Caco-2 (cell line): Measurements from ENCODE around the gene SMKR1. TPM values are rescaled to one million over a fixed set of nuclear protein-coding genes. Genes with fewer than 3 reads are reported as not detected.

Source experiments
- BruUV-seq: library from RNA; stranded (reverse); fragments of 400-500 nt; replicated peaks from 2 replicates; lab custom pipeline; 2021; lab: Mats Ljungman, UMichigan
- CTCF ChIA-PET: fragments of 300-600 bp; sonication (Branson Sonifier 250); formaldehyde crosslinking; loops from one replicate; lab custom pipeline; 2022; ENCODE audit warnings: antibody characterized with exemption; lab: Charles Lee
- POLR2A ChIA-PET: fragments of 300-600 bp; sonication (Branson Sonifier 250); formaldehyde crosslinking; loops from one replicate; lab custom pipeline; 2022; ENCODE audit warnings: antibody characterized with exemption; lab: Charles Lee
- DNase-seq, 2 experiments: peaks; one replicate each; pipeline versions ENCODE4 v3.0.0 to v3.0.0-alpha.2; 2020 to 2022
- H3K27me3 ChIP-seq: replicated peaks from 2 replicates; pipeline ENCODE4 v1.6.0; 2011; ENCODE audit warnings: low read length; ENCODE audit not compliant: control insufficient read depth, insufficient read depth
- H3K36me3 ChIP-seq: 2 replicates; pipeline ENCODE4 v1.5.1; 2011; ENCODE audit warnings: low read length; ENCODE audit not compliant: control insufficient read depth, insufficient read depth
- H3K4me1 ChIP-seq: fragments of 250-450 bp; sonication (Bioruptor Pico); 2 replicates; pipeline ENCODE4 v1.5.1; 2020; ENCODE audit warnings: mild to moderate bottlenecking
- H3K4me3 ChIP-seq: 2 replicates; pipeline ENCODE4 v1.5.1; 2011; ENCODE audit warnings: low read depth, mild to moderate bottlenecking, control low read depth, low read length
- H3K9me3 ChIP-seq: fragments of 250-450 bp; sonication (Bioruptor Pico); 2 replicates; pipeline ENCODE4 v1.5.1; 2020; ENCODE audit warnings: mild to moderate bottlenecking, moderate library complexity
- H3K27ac Mint-ChIP-seq: one replicate; pipeline ENCODE4 v1.8.0; 2022; ENCODE audit warnings: mixed read lengths; ENCODE audit not compliant: unreplicated experiment
- H3K27me3 Mint-ChIP-seq: one replicate; pipeline ENCODE4 v1.8.0; 2022; ENCODE audit warnings: mixed read lengths; ENCODE audit not compliant: insufficient read depth, unreplicated experiment
- H3K36me3 Mint-ChIP-seq: one replicate; pipeline ENCODE4 v1.8.0; 2022; ENCODE audit warnings: mild to moderate bottlenecking, mixed read lengths; ENCODE audit not compliant: insufficient read depth, unreplicated experiment
- H3K4me1 Mint-ChIP-seq: one replicate; pipeline ENCODE4 v1.8.0; 2022; ENCODE audit warnings: low read depth, mixed read lengths; ENCODE audit not compliant: unreplicated experiment
- H3K4me3 Mint-ChIP-seq: one replicate; pipeline ENCODE4 v1.8.0; 2022; ENCODE audit warnings: mild to moderate bottlenecking, moderate library complexity, mixed read lengths; ENCODE audit not compliant: unreplicated experiment
- H3K9me3 Mint-ChIP-seq: one replicate; pipeline ENCODE4 v1.8.0; 2022; ENCODE audit warnings: mixed read lengths; ENCODE audit not compliant: unreplicated experiment
- CTCF ChIP-seq, 2 experiments: fragments of 200-600 bp in 1 of 2; IDR thresholded peaks; 1 replicate in 1 of 2; 2 replicates in 1 of 2; pipeline versions ENCODE4 v1.5.1 to v1.8.0; 2011 to 2022; ENCODE audit warnings: antibody characterized with exemption in 1 of 2, control low read depth in 1 of 2, inconsistent platforms in 1 of 2, low read depth in 1 of 2, low read length in 1 of 2, mild to moderate bottlenecking in 1 of 2, moderate library complexity in 1 of 2; ENCODE audit not compliant: insufficient read depth in 1 of 2, severe bottlenecking in 1 of 2, unreplicated experiment in 1 of 2
- intact Hi-C: fragments of 100-400 bp; cut with micrococcal nuclease; formaldehyde crosslinking; loops from one replicate; pipeline ENCODE4 v1.10.0; 2022; ENCODE audit not compliant: unreplicated experiment
- total RNA-seq: library from RNA; stranded (reverse); gene quantifications from 2 replicates; pipeline ENCODE4 v1.2.3, GENCODE V29; 2022

Gene SMKR1
- total RNA-seq, 1 experiment from 2014 or later: not detected

DNA sequence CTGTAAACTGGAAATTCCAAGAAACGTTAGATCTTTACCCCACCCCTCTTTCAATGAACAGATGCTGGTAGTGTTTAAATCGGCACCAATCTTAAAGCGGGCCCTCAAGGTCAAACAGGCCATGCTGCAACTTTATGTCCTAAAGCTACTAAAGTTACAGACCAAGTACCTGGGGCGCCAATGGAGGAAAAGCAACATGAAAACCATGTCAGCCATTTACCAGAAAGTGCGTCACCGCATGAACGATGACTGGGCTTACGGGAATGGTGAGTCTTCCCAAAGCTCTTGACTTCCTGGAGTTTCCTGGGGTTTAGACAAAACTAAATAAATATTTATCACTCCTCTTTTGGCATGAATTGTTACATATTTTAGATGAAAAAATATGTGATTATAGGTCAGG lies 19.6 kb upstream of the SMKR1 start:
- no peak for TF ChIP-seq CTCF (IDR thresholded peaks at IDR 0.05; ENCODE audit: insufficient read depth in 1 of 2, low read depth in 1 of 2, low read length in 1 of 2, severe bottlenecking in 1 of 2, unreplicated experiment in 1 of 2)
- Histone ChIP-seq H3K9me3 (no peaks in the 10 kb centered on the region), H3K27me3 (no peaks in the 10 kb centered on the region), H3K36me3 (no peaks in the 10 kb centered on the region), H3K4me3 (no peak overlapping the region), H3K4me1 (no peaks in the 10 kb centered on the region)
- DNase-seq: no peak
- ChIA-PET CTCF (no interaction called here), POLR2A (no interaction called here)
- no peaks in the 10 kb centered on the region for H3K9me3 Mint-ChIP-seq
- BruUV-seq: no TSS peak
- no peaks in the 10 kb centered on the region for H3K27me3 Mint-ChIP-seq
- no peaks in the 10 kb centered on the region for H3K36me3 Mint-ChIP-seq
- no peak overlapping the region for H3K4me3 Mint-ChIP-seq
- H3K27ac Mint-ChIP-seq: no peak overlapping the region
- H3K4me1 Mint-ChIP-seq: no peaks in the 10 kb centered on the region
- intact Hi-C loops: no loop called here

DNA sequence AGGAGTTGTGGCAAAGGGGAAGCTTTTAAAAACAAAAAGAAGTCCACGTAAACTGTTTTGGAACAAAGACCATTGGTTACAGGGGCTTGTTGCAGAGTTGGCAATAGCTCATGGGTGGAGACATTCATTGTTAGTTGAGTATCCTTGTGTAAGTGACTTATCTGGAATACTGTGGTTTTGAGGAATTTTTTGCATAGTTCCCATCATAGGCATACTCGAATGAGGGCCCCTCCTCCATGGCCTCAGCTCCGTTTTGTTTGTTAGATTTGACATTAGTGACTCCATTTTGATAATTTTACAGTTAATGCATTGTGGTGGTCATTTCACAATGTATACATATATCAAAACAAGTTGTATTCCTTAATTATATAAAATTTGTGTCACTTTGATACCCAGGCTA lies 12.8 kb upstream of the SMKR1 start:
- Mint-ChIP-seq H3K36me3 (no peaks in the 10 kb centered on the region), H3K9me3 (no peaks in the 10 kb centered on the region), H3K4me1 (no peaks in the 10 kb centered on the region), H3K4me3 (no peak overlapping the region), H3K27me3 (no peaks in the 10 kb centered on the region), H3K27ac (no peak overlapping the region)
- CTCF ChIA-PET: interaction anchor here (0.6 kb wide), 1 partner anchor 12 kb away, joined by 3 read pairs; no protein-coding TSS in a partner anchor
- no peak for TF ChIP-seq CTCF (IDR thresholded peaks at IDR 0.05; ENCODE audit: insufficient read depth in 1 of 2, low read depth in 1 of 2, low read length in 1 of 2, severe bottlenecking in 1 of 2, unreplicated experiment in 1 of 2)
- no peak for DNase-seq
- no TSS peak for BruUV-seq
- Histone ChIP-seq H3K4me3 (no peak overlapping the region), H3K27me3 (no peaks in the 10 kb centered on the region), H3K9me3 (no peaks in the 10 kb centered on the region), H3K36me3 (no peaks in the 10 kb centered on the region), H3K4me1 (no peaks in the 10 kb centered on the region)
- intact Hi-C loops: no loop called here
- POLR2A ChIA-PET: no interaction called here

DNA sequence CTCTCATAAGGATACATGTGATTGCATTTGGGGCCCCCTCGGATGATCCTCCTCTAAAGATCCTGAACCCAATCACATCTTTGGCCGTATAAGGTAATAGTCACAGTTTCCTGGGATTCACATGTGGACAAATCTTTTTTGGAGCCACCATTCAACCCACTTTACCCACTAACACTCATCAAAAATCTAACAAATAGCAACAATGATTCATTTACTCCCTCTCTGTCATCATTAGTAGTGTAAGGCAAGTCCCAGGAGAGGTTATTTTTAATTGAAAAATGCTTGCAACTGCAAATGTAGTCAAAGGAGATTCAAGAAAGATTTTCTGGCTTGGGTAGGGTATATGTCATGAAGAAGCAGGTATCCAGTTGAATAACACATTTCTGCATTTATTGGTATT lies 9.9 kb upstream of the SMKR1 start:
- no peak for DNase-seq
- Histone ChIP-seq H3K9me3 (no peaks in the 10 kb centered on the region), H3K4me3 (no peak overlapping the region), H3K36me3 (no peaks in the 10 kb centered on the region), H3K4me1 (no peaks in the 10 kb centered on the region), H3K27me3 (no peaks in the 10 kb centered on the region)
- POLR2A ChIA-PET: no interaction called here
- H3K27me3 Mint-ChIP-seq: no peaks in the 10 kb centered on the region
- intact Hi-C loops: no loop called here
- peaks cover 21% of the 10 kb centered on the region for H3K4me1 Mint-ChIP-seq
- TF ChIP-seq CTCF (IDR thresholded peaks at IDR 0.05; ENCODE audit: insufficient read depth in 1 of 2, low read depth in 1 of 2, low read length in 1 of 2, severe bottlenecking in 1 of 2, unreplicated experiment in 1 of 2): no peak
- H3K4me3 Mint-ChIP-seq: no peak overlapping the region
- BruUV-seq: no TSS peak
- H3K36me3 Mint-ChIP-seq: no peaks in the 10 kb centered on the region
- CTCF ChIA-PET: interaction anchor here (0.7 kb wide), 1 partner anchor 352 kb away, joined by 3 read pairs; no protein-coding TSS in a partner anchor
- H3K27ac Mint-ChIP-seq: no peak overlapping the region
- H3K9me3 Mint-ChIP-seq: no peaks in the 10 kb centered on the region
